HG03139 (cell line): ENCODE data around the gene BCAS4.

Source experiments
- ATAC-seq: cut with Tn5 transposase; IDR thresholded peaks from one replicate; pipeline ENCODE4 v1.9.1; 2021; ENCODE audit not compliant: unreplicated experiment

BCAS4 gene

GRCh38 chr20:50850721-50851286, 55.9 kb downstream of the BCAS4 start:
- ATAC-seq = no peak

GRCh38 chr20:50852085-50852484, 57.2 kb downstream of the BCAS4 start:
- ATAC-seq = no peak

- ATAC-seq = no peak
Measured at GRCh38 chr20:50854506-50855249, 59.8 kb downstream of the BCAS4 start.

- ATAC-seq = no peak
Measured at GRCh38 chr20:50855498-50856474, 60.9 kb downstream of the BCAS4 start.

- no peak for ATAC-seq
Measured at GRCh38 chr20:50856475-50857041, 61.7 kb downstream of the BCAS4 start.

- ATAC-seq = no peak
Measured at GRCh38 chr20:50857348-50857747, 62.5 kb downstream of the BCAS4 start.

- ATAC-seq = no peak
Measured at GRCh38 chr20:50858525-50858924, 63.7 kb downstream of the BCAS4 start.

GRCh38 chr20:50859161-50859560, 64.3 kb downstream of the BCAS4 start:
- ATAC-seq = no peak

GRCh38 chr20:50861012-50861411, 66.2 kb downstream of the BCAS4 start:
- ATAC-seq = no peak

- no peak for ATAC-seq
Measured at GRCh38 chr20:50862546-50862945, 67.7 kb downstream of the BCAS4 start.

GRCh38 chr20:50865114-50865513, 70.3 kb downstream of the BCAS4 start:
- no peak for ATAC-seq

- no peak for ATAC-seq
Measured at GRCh38 chr20:50865591-50865990, 70.7 kb downstream of the BCAS4 start.

GRCh38 chr20:50866036-50866685, 71.3 kb downstream of the BCAS4 start:
- ATAC-seq = no peak

GRCh38 chr20:50866831-50867230, 72.0 kb downstream of the BCAS4 start:
- ATAC-seq = no peak

- no peak for ATAC-seq
Measured at GRCh38 chr20:50867805-50868204, 72.9 kb downstream of the BCAS4 start.

- no peak for ATAC-seq
Measured at GRCh38 chr20:50868509-50869495, 73.9 kb downstream of the BCAS4 start.

GRCh38 chr20:50870561-50871161, 75.8 kb downstream of the BCAS4 start:
- ATAC-seq = no peak

- no peak for ATAC-seq
Measured at GRCh38 chr20:50872560-50873425, 77.9 kb downstream of the BCAS4 start.
